Activated CD8-positive, alpha-beta T cell treated with anti-CD3 and anti-CD28 coated beads for 36 hours (primary cell): Measurements from ENCODE around the gene NAALADL2. TPM values are rescaled to one million over a fixed set of nuclear protein-coding genes. Genes with fewer than 3 reads are reported as not detected.
"Not testable (repeated sequence)": the region's sequence is repeated elsewhere in the genome, so short reads cannot be mapped to it uniquely, and the experiment has no call there.

Experiments used
- ATAC-seq: fragments of 200-7000 bp; cut with Tn5 transposase; one replicate; pipeline ENCODE4 v1.10.0; 2021; ENCODE audit warnings: mild to moderate bottlenecking, moderate library complexity
- CTCF ChIA-PET: fragments of 350-600 bp; sonication (Branson Sonifier 250); formaldehyde crosslinking; loops from one replicate; lab custom pipeline; 2021; ENCODE audit warnings: antibody characterized with exemption; lab: Charles Lee
- POLR2A ChIA-PET: fragments of 350-600 bp; sonication (Branson Sonifier 250); formaldehyde crosslinking; loops from one replicate; lab custom pipeline; 2021; ENCODE audit warnings: antibody characterized with exemption; lab: Charles Lee
- DNase-seq: peaks from one replicate; pipeline ENCODE4 v3.0.0-alpha.2; 2020
- H3K27ac Mint-ChIP-seq: one replicate; pipeline ENCODE4 v1.8.0; 2021; ENCODE audit warnings: mild to moderate bottlenecking, mixed read lengths
- H3K27me3 Mint-ChIP-seq: one replicate; pipeline ENCODE4 v1.8.0; 2021; ENCODE audit warnings: mixed read lengths
- H3K36me3 Mint-ChIP-seq: one replicate; pipeline ENCODE4 v1.8.0; 2021; ENCODE audit warnings: low read depth, mixed read lengths
- H3K4me1 Mint-ChIP-seq: one replicate; pipeline ENCODE4 v1.8.0; 2021; ENCODE audit warnings: low read depth, mixed read lengths
- H3K4me3 Mint-ChIP-seq: one replicate; pipeline ENCODE4 v1.8.0; 2021; ENCODE audit warnings: mild to moderate bottlenecking, moderate library complexity, mixed read lengths
- H3K9me3 Mint-ChIP-seq: one replicate; pipeline ENCODE4 v1.8.0; 2021; ENCODE audit warnings: mixed read lengths
- intact Hi-C: fragments of 100-400 bp; cut with micrococcal nuclease; formaldehyde crosslinking; loops from one replicate; pipeline ENCODE4 v1.10.0; 2022
- total RNA-seq, 2 experiments: library from RNA; stranded (reverse); gene quantifications; one replicate each; pipeline ENCODE4 v1.2.3, GENCODE V29; 2021
- TF ChIP-seq, protein P1 (sequence below): fragments of 200-600 bp; IDR thresholded peaks from one replicate; pipeline ENCODE4 v1.8.0; 2022; ENCODE audit warnings: antibody characterized with exemption, mild to moderate bottlenecking

The NAALADL2 gene
- total RNA-seq, 2 experiments from 2014 or later = 0.60 TPM; not detected in 1

DNA sequence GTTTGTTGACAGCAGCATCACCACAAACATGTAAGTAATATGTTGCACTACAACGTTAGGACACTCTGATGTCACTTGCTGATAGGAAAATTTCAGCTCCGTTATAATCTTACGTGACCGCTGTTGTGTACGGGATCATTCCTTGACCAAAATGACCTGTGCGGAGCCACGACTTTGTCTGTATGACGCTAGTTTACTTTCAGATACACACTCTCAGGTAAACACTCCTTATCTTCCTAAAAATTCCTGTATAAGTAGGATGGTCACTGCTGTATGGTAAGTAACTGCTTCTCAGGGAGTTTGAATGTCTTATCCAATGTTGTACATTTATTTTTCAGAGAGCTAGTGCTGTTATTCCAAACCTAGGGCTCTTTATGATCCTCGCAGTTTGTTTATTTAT lies 410.3 kb downstream of the NAALADL2 start:
- no peaks in the 10 kb centered on the region for H3K36me3 Mint-ChIP-seq
- DNase-seq (no peak), ATAC-seq (no peak)
- no peak overlapping the region for H3K4me3 Mint-ChIP-seq
- POLR2A ChIA-PET = no interaction called here
- no peaks in the 10 kb centered on the region for H3K27me3 Mint-ChIP-seq
- no peaks in the 10 kb centered on the region for H3K9me3 Mint-ChIP-seq
- CTCF ChIA-PET = no interaction called here
- intact Hi-C loops = no loop called here
- no peaks in the 10 kb centered on the region for H3K4me1 Mint-ChIP-seq
- no peak overlapping the region for H3K27ac Mint-ChIP-seq
- TF ChIP-seq, protein P1, sequence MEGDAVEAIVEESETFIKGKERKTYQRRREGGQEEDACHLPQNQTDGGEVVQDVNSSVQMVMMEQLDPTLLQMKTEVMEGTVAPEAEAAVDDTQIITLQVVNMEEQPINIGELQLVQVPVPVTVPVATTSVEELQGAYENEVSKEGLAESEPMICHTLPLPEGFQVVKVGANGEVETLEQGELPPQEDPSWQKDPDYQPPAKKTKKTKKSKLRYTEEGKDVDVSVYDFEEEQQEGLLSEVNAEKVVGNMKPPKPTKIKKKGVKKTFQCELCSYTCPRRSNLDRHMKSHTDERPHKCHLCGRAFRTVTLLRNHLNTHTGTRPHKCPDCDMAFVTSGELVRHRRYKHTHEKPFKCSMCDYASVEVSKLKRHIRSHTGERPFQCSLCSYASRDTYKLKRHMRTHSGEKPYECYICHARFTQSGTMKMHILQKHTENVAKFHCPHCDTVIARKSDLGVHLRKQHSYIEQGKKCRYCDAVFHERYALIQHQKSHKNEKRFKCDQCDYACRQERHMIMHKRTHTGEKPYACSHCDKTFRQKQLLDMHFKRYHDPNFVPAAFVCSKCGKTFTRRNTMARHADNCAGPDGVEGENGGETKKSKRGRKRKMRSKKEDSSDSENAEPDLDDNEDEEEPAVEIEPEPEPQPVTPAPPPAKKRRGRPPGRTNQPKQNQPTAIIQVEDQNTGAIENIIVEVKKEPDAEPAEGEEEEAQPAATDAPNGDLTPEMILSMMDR = no peak

DNA sequence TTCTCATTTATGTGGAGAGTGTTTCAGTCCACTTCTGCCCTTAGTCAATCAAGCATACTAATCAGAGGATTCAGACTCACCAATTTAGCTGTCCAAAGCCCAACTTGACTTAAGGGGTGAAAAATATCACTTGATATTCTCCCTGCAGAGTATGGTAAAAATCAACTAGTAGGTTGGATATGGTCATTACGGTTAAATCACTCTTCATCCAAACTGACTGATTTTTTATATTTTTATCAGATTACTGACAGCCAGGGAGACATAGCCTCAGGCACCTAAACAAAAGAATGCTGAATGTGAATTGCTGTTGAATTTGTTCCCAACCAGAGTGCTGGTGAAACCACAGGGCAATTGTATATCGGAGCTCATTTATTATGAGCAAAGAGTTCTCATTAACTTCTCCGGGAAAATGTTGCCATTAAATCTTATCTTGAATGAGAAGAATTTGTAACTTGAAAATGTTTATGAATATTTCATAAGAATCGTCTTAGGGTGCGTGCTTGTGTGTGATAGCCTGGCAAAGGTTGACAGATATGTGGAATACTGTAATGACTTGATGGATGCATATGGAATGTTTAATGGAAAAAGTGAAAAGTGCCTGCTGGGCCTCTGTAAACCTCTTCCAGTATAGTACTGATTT lies 411.2 kb downstream of the NAALADL2 start:
- ATAC-seq (no peak), DNase-seq (no peak)
- no peak overlapping the region for H3K27ac Mint-ChIP-seq
- intact Hi-C loops = no loop called here
- no peaks in the 10 kb centered on the region for H3K9me3 Mint-ChIP-seq
- no peak overlapping the region for H3K4me3 Mint-ChIP-seq
- ChIA-PET CTCF (no interaction called here), POLR2A (no interaction called here)
- no peaks in the 10 kb centered on the region for H3K36me3 Mint-ChIP-seq
- no peaks in the 10 kb centered on the region for H3K27me3 Mint-ChIP-seq
- TF ChIP-seq, protein P1 = no peak
- H3K4me1 Mint-ChIP-seq = no peaks in the 10 kb centered on the region

DNA sequence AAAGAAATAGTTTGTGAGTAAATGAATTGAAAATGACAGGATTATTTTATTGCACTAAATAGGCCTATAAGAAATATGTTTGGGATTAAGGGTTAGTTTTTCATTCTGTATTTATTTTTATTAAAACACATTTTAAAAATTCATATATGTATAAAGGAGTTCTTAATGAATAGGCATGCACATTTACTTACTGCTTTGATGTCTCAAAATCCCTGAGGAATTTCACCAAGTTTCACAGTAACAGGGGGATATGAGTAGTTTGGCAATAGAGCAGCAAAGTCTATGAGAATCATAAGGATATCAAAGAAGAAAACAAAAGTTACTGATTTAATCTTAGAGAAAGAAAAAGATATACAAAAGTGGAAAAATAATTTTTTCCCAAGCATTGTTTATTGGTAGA lies 411.7 kb downstream of the NAALADL2 start:
- ATAC-seq = no peak
- CTCF ChIA-PET = no interaction called here
- no peak overlapping the region for H3K27ac Mint-ChIP-seq
- H3K27me3 Mint-ChIP-seq = no peaks in the 10 kb centered on the region
- intact Hi-C loops = no loop called here
- H3K4me1 Mint-ChIP-seq = no peaks in the 10 kb centered on the region
- no peak overlapping the region for H3K4me3 Mint-ChIP-seq
- POLR2A ChIA-PET = no interaction called here
- H3K9me3 Mint-ChIP-seq = no peaks in the 10 kb centered on the region
- no peaks in the 10 kb centered on the region for H3K36me3 Mint-ChIP-seq
- TF ChIP-seq, protein P1 = no peak
- no peak for DNase-seq

DNA sequence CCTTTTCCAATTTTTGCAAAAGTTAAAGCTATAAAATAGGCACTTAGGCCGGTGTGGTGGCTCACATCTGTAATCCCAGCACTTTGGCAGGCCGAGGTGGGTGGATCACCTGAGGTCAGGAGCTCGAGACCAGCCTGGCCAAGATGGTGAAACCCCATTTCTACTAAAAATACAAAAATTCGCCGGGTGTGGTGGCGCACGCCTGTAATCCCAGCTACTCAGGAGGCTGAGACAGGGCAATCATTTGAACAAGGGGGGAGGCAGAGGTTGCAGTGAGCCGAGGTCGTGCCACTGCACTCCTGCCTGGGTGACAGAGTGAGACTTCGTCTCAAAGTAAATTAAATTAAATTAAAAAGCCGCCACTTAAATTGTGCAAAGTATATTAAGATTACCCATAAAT lies 412.3 kb downstream of the NAALADL2 start:
- H3K27me3 Mint-ChIP-seq, H3K4me3 Mint-ChIP-seq, H3K36me3 Mint-ChIP-seq, ATAC-seq, H3K27ac Mint-ChIP-seq, DNase-seq, H3K4me1 Mint-ChIP-seq, CTCF ChIA-PET, intact Hi-C loops, H3K9me3 Mint-ChIP-seq, POLR2A ChIA-PET: not testable (repeated sequence)

DNA sequence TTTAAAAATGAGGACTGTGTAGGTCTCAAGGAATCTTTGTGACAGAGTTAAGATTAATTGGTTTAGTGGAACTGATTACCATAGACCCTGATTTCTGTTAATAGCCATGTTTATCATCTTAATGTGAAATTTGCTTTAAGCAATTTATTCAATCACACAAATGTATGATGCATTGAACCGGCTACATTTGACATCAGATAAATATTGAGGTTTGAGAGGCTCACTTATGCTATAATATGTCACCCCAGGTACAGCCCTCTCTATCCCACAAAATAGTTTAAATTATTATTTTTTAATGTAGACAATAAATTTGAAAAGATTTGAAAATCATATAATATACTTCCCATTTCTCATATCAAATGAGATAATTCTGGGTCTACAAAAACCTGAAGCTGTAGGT lies 413.3 kb downstream of the NAALADL2 start:
- no peak overlapping the region for H3K27ac Mint-ChIP-seq
- no peaks in the 10 kb centered on the region for H3K27me3 Mint-ChIP-seq
- DNase-seq (no peak), ATAC-seq (no peak)
- ChIA-PET POLR2A (no interaction called here), CTCF (no interaction called here)
- H3K4me1 Mint-ChIP-seq = no peaks in the 10 kb centered on the region
- intact Hi-C loops = no loop called here
- no peaks in the 10 kb centered on the region for H3K36me3 Mint-ChIP-seq
- no peaks in the 10 kb centered on the region for H3K9me3 Mint-ChIP-seq
- TF ChIP-seq, protein P1 = no peak
- H3K4me3 Mint-ChIP-seq = no peak overlapping the region

DNA sequence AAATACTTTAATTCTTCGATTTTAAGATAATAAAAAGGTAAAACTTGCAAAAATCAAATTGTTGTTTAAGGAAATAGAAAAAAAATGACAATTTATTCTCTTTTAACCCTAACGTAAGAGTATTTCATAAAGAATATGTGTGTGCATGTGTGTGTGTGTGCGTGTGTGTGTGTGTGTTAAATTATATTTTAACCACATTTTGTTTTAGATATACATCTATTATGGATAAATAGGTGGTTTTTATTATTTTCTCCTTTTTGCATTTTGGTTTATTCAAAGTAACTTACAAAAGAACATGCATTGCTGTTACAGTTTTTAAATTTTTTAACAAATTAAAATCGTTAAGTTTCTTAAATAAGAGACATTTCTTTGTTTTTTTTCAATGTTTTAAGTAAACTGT lies 414.4 kb downstream of the NAALADL2 start:
- H3K27me3 Mint-ChIP-seq = no peaks in the 10 kb centered on the region
- POLR2A ChIA-PET = no interaction called here

More for the DNA sequence above, 414.4 kb downstream of the NAALADL2 start:
- no peak overlapping the region for H3K4me3 Mint-ChIP-seq
- H3K4me1 Mint-ChIP-seq = no peaks in the 10 kb centered on the region
- H3K9me3 Mint-ChIP-seq = no peaks in the 10 kb centered on the region
- intact Hi-C loops = no loop called here
- TF ChIP-seq, protein P1 = no peak
- ATAC-seq = no peak
- CTCF ChIA-PET = no interaction called here
- H3K36me3 Mint-ChIP-seq = no peaks in the 10 kb centered on the region
- no peak overlapping the region for H3K27ac Mint-ChIP-seq
- no peak for DNase-seq
